Measurements from ENCODE around the gene SERPINE2. TPM values are rescaled to one million over a fixed set of nuclear protein-coding genes. Genes with fewer than 3 reads are reported as not detected.

Gene SERPINE2
- total RNA-seq, 1 donor from 2014 or later = 86.1 TPM

DNA sequence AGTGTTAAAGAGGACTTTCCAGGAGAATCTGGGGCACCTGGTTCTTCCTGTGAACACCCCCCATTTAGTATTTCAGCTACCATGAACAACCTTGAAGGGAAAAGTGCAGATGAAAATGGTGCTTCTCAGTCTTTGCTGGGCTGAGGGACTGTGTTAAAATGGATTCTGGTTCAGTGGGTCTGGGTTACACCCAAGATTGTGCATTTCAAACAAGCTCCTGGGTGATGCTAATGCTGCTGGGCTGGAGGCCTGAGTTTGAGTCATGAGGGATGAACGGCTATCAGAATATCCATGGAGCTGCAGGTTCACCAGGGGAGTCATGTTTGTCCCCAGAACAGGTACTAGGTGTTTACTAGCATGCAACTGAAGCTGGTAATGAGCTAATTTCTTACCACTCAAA is 57.8 kb downstream of the SERPINE2 start:
- Histone ChIP-seq H3K9me3 (no peaks in the 10 kb centered on the region), H3K4me1 (no peaks in the 10 kb centered on the region), H3K27ac (no peak overlapping the region), H3K4me3 (no peak overlapping the region), H3K36me3 (no peaks in the 10 kb centered on the region), H3K27me3 (no peaks in the 10 kb centered on the region)
- no peak for TF ChIP-seq CTCF (IDR thresholded peaks at IDR 0.05)
- DNase-seq (ENCODE audit: low spot score in 2 of 2) = no peak
- intact Hi-C loops (cut with DNase I) = no loop called here

GRCh38 chr2:223980803-223981202 is 58.3 kb downstream of the SERPINE2 start:
- Histone ChIP-seq H3K27me3 (no peaks in the 10 kb centered on the region), H3K4me1 (no peaks in the 10 kb centered on the region), H3K4me3 (no peak overlapping the region), H3K9me3 (no peaks in the 10 kb centered on the region), H3K27ac (no peak overlapping the region), H3K36me3 (no peaks in the 10 kb centered on the region)
- intact Hi-C loops (cut with DNase I) = no loop called here
- DNase-seq (ENCODE audit: low spot score in 2 of 2) = no peak
- TF ChIP-seq CTCF (IDR thresholded peaks at IDR 0.05) = no peak

DNA sequence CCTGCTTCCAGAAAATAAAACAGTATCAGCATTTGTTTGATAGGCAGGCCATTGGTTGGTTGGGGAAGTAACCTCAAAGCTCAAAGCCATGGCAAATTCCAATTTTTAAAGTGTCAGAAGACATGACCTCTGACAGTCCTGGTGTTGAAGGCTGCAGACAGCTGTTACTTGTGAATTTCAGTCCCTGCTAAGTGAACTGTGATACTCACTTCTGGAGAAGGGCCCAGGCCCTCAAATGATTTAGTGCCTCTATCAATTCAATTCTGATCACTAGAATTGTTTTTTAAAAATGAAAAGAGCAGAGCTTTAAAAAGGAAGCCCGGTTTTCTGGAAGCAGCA is 58.7 kb downstream of the SERPINE2 start:
- Histone ChIP-seq H3K9me3 (no peaks in the 10 kb centered on the region), H3K27ac (no peak overlapping the region), H3K36me3 (no peaks in the 10 kb centered on the region), H3K4me3 (no peak overlapping the region), H3K27me3 (no peaks in the 10 kb centered on the region), H3K4me1 (no peaks in the 10 kb centered on the region)
- DNase-seq (ENCODE audit: low spot score in 2 of 2) = no peak
- intact Hi-C loops (cut with DNase I) = no loop called here
- no peak for TF ChIP-seq CTCF (IDR thresholded peaks at IDR 0.05)

- intact Hi-C loops (cut with DNase I) = no loop called here
- no peak overlapping the region for H3K27ac ChIP-seq
- no peak overlapping the region for H3K4me3 ChIP-seq
- no peaks in the 10 kb centered on the region for H3K9me3 ChIP-seq
- H3K27me3 ChIP-seq = no peaks in the 10 kb centered on the region
- no peak for TF ChIP-seq CTCF (IDR thresholded peaks at IDR 0.05)
- DNase-seq (ENCODE audit: low spot score in 2 of 2) = no peak
- no peaks in the 10 kb centered on the region for H3K36me3 ChIP-seq
- H3K4me1 ChIP-seq = no peaks in the 10 kb centered on the region
These were observed 59.2 kb downstream of the SERPINE2 start for GRCh38 chr2:223979730-223980396.

DNA sequence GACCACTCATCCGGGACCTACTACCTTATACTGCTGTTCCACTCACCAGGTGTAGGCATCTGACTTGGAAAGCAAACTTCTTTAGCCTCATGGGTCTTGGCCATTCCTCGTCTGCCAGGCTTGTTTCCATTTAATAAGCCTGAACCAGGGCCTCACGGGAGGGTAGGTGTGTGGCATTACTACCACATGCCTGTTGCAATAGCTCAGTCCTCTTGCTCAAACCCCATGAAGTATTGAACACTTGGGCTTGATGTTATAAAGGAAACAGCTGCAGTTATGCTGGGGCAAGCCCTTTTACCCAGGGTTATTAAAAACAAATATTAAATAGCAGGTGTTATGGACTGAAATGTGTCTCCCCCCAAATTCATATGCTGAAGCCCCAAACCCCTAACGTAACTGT is 60.6 kb downstream of the SERPINE2 start:
- Histone ChIP-seq H3K36me3 (no peaks in the 10 kb centered on the region), H3K4me1 (no peaks in the 10 kb centered on the region), H3K27ac (no peak overlapping the region), H3K9me3 (no peaks in the 10 kb centered on the region), H3K4me3 (no peak overlapping the region), H3K27me3 (no peaks in the 10 kb centered on the region)
- TF ChIP-seq CTCF (IDR thresholded peaks at IDR 0.05) = no peak
- intact Hi-C loops (cut with DNase I) = no loop called here
- no peak for DNase-seq (ENCODE audit: low spot score in 2 of 2)

Measured in ascending aorta (tissue), 2 donors.